ACC112 (cell line): ENCODE results near the gene PCDH18.
"Not testable (repeated sequence)": the region's sequence is repeated elsewhere in the genome, so short reads cannot be mapped to it uniquely, and the experiment has no call there.

Experiments
- H2AFZ ChIP-seq: fragments of 200-600 bp; sonication (generic); one replicate; pipeline ENCODE4 v1.6.0; 2017; ENCODE audit warnings: antibody characterized with exemption, low read length; ENCODE audit not compliant: unreplicated experiment
- H3K27ac ChIP-seq: fragments of 200-600 bp; sonication (generic); 2 replicates; pipeline ENCODE4 v1.5.1; 2014; ENCODE audit warnings: low read depth, mild to moderate bottlenecking, antibody characterized with exemption, low read length, moderate library complexity
- H3K27me3 ChIP-seq: fragments of 200-600 bp; sonication (generic); 2 replicates; pipeline ENCODE4 v1.6.1; 2014; ENCODE audit warnings: mild to moderate bottlenecking, antibody characterized with exemption, low read length, moderate library complexity, mixed read lengths; ENCODE audit not compliant: insufficient read depth
- H3K36me3 ChIP-seq: fragments of 200-600 bp; sonication (generic); 2 replicates; pipeline ENCODE4 v1.6.1; 2016; ENCODE audit warnings: mild to moderate bottlenecking, antibody characterized with exemption, low read length, moderate library complexity, mixed read lengths; ENCODE audit not compliant: insufficient read depth
- H3K4me1 ChIP-seq: fragments of 200-600 bp; sonication (generic); one replicate; pipeline ENCODE4 v1.6.1; 2016; ENCODE audit warnings: low read length, mixed read lengths; ENCODE audit not compliant: insufficient read depth, unreplicated experiment, control insufficient read depth
- H3K4me3 ChIP-seq: fragments of 200-600 bp; sonication (generic); 2 replicates; pipeline ENCODE4 v1.5.1; 2014; ENCODE audit warnings: mild to moderate bottlenecking, low read depth, low read length
- H3K79me2 ChIP-seq: fragments of 200-600 bp; sonication (generic); one replicate; pipeline ENCODE4 v1.6.0; 2016; ENCODE audit warnings: low read length; ENCODE audit not compliant: control insufficient read depth, unreplicated experiment, insufficient read depth

PCDH18 gene

DNA sequence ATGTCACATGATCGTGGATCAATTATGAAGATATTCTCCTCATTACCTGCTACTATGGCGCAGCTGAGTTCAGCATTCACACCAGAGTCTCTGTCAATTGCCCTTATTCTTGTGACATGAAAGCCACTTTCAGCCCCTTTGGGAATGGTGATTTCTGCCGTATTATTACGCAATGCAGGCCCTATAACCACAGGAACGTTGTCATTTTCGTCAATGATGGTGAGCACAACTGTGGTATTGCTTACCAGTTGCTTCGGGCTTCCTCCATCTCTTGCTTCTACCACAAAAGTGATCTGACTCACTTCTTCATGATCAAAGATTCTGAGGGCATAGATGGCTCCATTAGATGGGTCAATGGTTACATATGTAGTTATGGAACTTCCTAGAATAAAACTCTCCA lies 2.1 kb downstream of the PCDH18 start:
- Histone ChIP-seq H3K27ac (peak overlapping the region; percentile 88), H3K79me2 (peaks cover 40% of the 10 kb centered on the region), H3K4me3 (peak overlapping the region; percentile 85)

DNA sequence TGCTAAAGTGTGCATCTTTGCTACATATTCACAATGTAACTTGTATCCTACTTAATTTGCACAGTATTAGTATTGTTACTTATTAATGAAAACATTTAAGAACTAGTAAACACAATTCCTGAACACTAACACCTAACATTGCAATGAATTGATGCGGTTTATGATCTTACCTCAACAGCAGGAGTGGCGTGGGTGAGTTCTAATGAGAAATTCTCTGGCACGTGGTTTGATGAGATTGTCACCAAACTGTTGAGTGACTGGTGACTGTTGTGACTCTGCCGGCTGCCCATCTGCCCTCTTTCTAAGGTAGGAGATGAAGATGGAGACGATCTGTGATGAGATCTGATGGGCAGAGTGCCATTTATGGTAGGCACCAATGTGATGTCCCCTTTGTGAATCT lies 2.9 kb downstream of the PCDH18 start:
- Histone ChIP-seq H3K4me3 (peak overlapping the region; percentile 85), H3K27ac (peak overlapping the region; percentile 88), H2AFZ (peak overlapping the region; percentile 43), H3K36me3 (peaks cover 5% of the 10 kb centered on the region; the same call in 1 of the 2 replicates), H3K4me1 (peaks cover 51% of the 10 kb centered on the region), H3K79me2 (peaks cover 40% of the 10 kb centered on the region), H3K27me3 (no peaks in the 10 kb centered on the region)

More for the DNA sequence above, 2.1 kb downstream of the PCDH18 start:
- Histone ChIP-seq H3K4me1 (peaks cover 50% of the 10 kb centered on the region), H3K27me3 (no peaks in the 10 kb centered on the region), H2AFZ (peak overlapping the region; percentile 64), H3K36me3 (peaks cover 5% of the 10 kb centered on the region; the same call in 1 of the 2 replicates)

DNA sequence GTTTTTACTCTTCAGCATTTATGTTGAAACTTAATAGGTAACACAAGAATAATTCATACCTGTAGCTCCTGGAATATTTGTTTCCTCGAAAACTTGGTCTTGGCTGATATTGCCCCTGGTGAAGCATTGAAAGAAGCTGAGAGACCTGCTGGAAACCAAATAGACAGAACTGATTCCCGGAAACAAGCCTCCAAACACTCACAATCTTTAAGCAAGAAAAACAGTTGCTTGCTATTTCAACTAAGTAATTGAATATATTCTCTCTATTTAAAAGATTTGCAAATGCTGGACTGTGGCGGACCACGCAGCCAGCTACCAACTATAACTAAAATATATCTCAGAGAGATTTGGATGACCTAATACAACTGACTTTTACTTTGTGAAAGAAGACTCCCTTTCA lies 3.6 kb downstream of the PCDH18 start:
- H3K4me3 ChIP-seq = peak overlapping the region; percentile 85
- H3K79me2 ChIP-seq = peaks cover 43% of the 10 kb centered on the region
- H3K27me3 ChIP-seq = no peaks in the 10 kb centered on the region
- H3K36me3 ChIP-seq = peaks cover 12% of the 10 kb centered on the region; the same call in 1 of the 2 replicates
- peak overlapping the region; percentile 88 for H3K27ac ChIP-seq
- peak overlapping the region; percentile 18 for H2AFZ ChIP-seq
- peaks cover 51% of the 10 kb centered on the region for H3K4me1 ChIP-seq

DNA sequence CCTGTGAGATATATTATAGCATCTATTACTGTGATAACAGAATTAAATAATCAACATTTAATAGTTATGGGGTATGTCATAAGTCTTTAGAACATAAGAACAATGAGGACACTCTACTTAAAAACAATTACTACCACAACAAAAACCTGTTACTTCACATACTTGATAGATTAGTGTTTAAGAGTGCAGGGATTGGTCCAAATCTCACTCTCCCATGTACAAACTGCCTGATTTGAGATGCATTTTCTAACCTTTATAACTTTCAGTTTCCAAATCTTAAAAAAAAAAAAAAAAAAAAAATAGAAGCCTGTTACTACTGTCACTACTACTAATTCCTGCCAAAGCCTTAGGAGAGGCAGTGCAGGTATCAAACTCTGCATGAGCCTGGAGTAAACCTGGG lies 5.6 kb downstream of the PCDH18 start:
- H3K4me3 ChIP-seq = peak overlapping the region; percentile 47
- H2AFZ ChIP-seq = no peak overlapping the region
- peaks cover 19% of the 10 kb centered on the region for H3K36me3 ChIP-seq
- H3K79me2 ChIP-seq = peaks cover 41% of the 10 kb centered on the region
- H3K4me1 ChIP-seq = peaks cover 61% of the 10 kb centered on the region
- H3K27ac ChIP-seq = peak overlapping the region; percentile 91
- H3K27me3 ChIP-seq = no peaks in the 10 kb centered on the region

DNA sequence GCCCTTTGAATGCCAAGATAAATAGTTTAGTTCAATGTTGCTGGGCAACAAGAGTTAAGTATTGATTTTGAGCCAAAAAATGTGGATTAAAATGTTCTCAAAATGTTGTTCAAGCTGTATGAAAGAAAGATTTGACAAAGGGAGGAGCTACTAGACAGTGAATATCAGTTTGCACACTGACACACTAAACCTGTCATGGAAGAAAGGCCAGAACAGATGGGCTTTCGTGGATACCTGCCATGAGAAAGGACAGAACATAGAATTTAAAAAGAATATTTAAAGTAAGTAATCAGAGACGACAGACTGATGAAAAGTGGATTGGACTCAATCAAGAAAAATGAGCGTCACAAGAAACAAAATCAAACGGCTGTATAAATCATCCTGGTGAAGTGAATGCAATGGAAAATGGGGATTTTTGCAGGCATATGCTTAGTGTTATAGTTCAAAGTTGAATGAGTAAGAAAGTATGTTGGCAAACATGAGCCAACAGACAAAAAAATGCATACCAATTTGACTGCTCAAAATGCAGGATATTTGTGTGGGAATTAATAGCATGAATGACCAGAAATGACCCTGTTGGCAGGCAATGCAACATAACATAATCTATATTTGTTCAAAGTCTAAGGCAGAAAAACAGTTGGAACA lies 7.4 kb downstream of the PCDH18 start:
- Histone ChIP-seq H3K4me1 (peaks cover 66% of the 10 kb centered on the region), H3K4me3 (peak overlapping the region; percentile 42), H2AFZ (peak overlapping the region; percentile 31), H3K79me2 (peaks cover 24% of the 10 kb centered on the region), H3K36me3 (peaks cover 30% of the 10 kb centered on the region), H3K27ac (peak overlapping the region; percentile 91), H3K27me3 (no peaks in the 10 kb centered on the region)

DNA sequence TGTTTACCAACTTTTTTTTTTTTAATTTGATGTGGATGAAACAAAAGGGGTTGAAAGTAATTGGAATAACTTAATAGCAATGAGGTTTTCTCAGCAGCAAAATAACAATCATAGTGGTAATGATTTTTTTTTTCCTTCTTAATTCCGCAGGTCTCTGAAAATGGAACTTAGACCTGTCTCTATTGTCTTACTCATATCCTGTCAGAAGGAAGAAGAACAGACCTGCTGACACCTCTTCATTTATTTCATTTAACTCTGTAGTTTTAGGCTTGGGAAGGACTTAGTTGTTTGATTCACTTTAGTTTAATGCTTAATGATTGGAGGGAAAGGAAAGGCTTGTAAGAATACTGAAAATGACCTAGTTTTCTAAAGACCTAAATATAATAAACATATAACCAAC lies 9.0 kb downstream of the PCDH18 start:
- H3K4me1 ChIP-seq = peaks cover 76% of the 10 kb centered on the region
- no peaks in the 10 kb centered on the region for H3K27me3 ChIP-seq
- peaks cover 30% of the 10 kb centered on the region for H3K36me3 ChIP-seq
- peak overlapping the region; percentile 31; the same call in 1 of the 2 replicates for H3K27ac ChIP-seq
- H2AFZ ChIP-seq = no peak overlapping the region
- H3K79me2 ChIP-seq = peaks cover 10% of the 10 kb centered on the region
- no peak overlapping the region for H3K4me3 ChIP-seq

DNA sequence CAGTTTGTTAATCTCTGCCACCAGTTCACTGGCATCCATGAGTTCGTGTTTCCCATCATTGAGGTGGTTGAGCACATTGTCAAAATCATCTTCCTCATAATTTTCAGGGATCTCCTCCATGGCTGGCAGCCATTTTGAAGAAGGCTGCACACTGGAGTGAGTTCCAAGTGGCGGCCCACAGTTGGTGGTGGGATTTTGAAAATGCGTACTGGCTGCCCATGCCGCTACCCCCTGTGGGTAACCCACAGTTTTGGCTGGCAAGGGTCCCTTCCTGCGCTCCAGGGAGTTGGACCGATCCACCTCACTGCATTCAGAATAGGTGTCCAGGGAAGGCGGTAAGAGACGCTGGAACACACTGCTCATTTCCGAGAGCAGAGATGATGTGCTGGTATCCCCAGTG lies 11.2 kb downstream of the PCDH18 start:
- Histone ChIP-seq H3K79me2 (peaks cover 6% of the 10 kb centered on the region), H3K27ac (no peak overlapping the region), H3K4me1 (peaks cover 60% of the 10 kb centered on the region), H3K4me3 (no peak overlapping the region), H3K27me3 (no peaks in the 10 kb centered on the region), H2AFZ (no peak overlapping the region), H3K36me3 (peaks cover 25% of the 10 kb centered on the region)

DNA sequence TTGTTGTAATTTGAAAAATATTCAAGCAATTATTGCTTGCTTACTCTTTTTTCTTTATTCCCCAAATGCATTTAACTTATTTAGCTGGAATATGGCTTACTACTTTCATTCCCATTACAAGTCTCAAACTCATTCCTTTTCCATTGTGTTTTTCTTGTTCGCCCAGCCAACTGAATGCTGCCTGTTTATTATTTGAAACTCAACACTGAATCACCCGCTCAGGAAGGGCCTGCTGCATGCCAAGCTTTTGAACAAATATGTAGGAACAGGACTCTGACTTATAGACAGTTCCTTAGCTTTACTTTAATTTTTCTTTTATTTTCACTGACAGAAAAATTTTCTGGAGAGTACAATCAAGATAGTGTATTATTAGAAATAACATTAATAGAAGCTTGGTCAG lies 12.9 kb downstream of the PCDH18 start:
- peaks cover 3% of the 10 kb centered on the region for H3K79me2 ChIP-seq
- H2AFZ ChIP-seq = no peak overlapping the region
- peaks cover 46% of the 10 kb centered on the region for H3K4me1 ChIP-seq
- H3K36me3 ChIP-seq = peaks cover 25% of the 10 kb centered on the region
- H3K4me3 ChIP-seq = peak overlapping the region; percentile 8; the same call in 1 of the 2 replicates
- no peaks in the 10 kb centered on the region for H3K27me3 ChIP-seq
- H3K27ac ChIP-seq = peak overlapping the region; percentile 69

DNA sequence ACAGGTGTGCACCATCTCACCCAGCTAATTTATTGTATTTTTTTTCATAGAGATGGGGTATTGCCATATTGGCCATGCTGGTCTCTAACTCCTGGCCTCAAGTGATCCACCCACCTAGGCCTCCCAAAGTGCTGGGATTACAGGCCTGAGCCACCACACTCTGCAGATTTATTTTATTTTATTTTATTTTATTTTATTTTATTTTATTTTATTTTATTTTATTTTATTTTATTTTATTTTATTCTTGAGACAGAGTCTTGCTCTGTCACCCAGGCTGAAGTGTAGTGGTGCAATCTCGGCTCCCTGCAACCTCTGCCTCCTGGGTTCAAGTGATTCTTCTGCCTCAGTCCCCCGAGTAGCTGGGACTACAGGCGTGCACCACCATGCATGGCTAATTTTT lies 15.0 kb downstream of the PCDH18 start:
- H3K36me3 ChIP-seq = peaks cover 14% of the 10 kb centered on the region
- not testable (repeated sequence) for H3K4me3 ChIP-seq, H3K79me2 ChIP-seq, H2AFZ ChIP-seq, H3K27ac ChIP-seq, H3K27me3 ChIP-seq
- peaks cover 26% of the 10 kb centered on the region for H3K4me1 ChIP-seq

DNA sequence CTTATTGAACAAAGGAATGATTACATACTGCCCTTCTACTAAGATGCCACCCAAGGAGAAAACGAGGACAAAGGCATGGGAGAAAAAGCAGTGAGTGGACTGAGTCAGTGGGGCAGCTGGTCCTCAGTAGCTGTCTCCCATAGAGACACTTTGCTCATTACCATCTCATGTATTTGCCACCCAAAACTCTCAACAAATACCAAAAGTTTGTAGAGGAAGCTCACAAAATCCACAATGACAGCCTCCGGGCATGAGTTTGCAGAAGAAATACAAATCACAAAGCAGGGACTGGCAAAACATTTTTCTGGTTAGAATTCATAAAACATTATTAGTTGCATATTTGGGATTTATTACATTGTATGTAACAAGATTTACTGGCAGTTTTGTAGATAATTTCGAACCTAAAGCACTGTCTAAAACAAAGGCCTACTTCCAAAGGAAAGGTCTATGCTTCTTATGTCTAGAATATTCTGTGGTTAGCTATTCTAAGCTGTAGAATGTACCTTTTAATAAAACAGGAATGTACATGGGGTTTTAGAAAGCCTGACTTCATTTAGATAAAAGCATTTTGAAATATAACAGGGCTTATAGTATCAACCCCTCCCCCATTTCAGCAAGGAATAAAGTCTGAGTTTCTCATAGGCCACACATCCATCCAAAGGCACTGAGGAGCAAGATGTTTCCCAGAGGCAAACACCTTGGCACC lies 17.7 kb downstream of the PCDH18 start:
- H3K4me3 ChIP-seq = no peak overlapping the region
- H3K36me3 ChIP-seq = no peaks in the 10 kb centered on the region
- no peak overlapping the region for H3K27ac ChIP-seq

More for the DNA sequence above, 17.7 kb downstream of the PCDH18 start:
- no peaks in the 10 kb centered on the region for H3K79me2 ChIP-seq
- H2AFZ ChIP-seq = no peak overlapping the region
- H3K4me1 ChIP-seq = peaks cover 30% of the 10 kb centered on the region
- H3K27me3 ChIP-seq = no peaks in the 10 kb centered on the region
